Astrocyte (in vitro differentiated cells and primary cell): ENCODE measurements around the gene COQ10A. TPM values are rescaled to one million over a fixed set of nuclear protein-coding genes. Genes with fewer than 3 reads are reported as not detected.

ENCODE experiments used
- DNase-seq: peaks from one replicate; pipeline ENCODE4 v3.0.0-alpha.2; 2010; ENCODE audit warnings: low read depth
- FAIRE-seq: peaks from 2 replicates; lab custom pipeline; 2011; peaks lifted over from hg19 to GRCh38; lab: Jason Lieb, UNC
- H2AFZ ChIP-seq: 2 replicates; pipeline ENCODE4 v1.6.0; 2012; ENCODE audit warnings: low read depth, low read length, inconsistent platforms
- H3K27ac ChIP-seq: 2 replicates; pipeline ENCODE4 v1.5.1; 2011; ENCODE audit warnings: low read depth, low read length, inconsistent platforms
- H3K27me3 ChIP-seq: 2 replicates; pipeline ENCODE4 v1.6.0; 2011; ENCODE audit warnings: low read length, inconsistent platforms; ENCODE audit not compliant: insufficient read depth
- H3K36me3 ChIP-seq: 2 replicates; pipeline ENCODE4 v1.5.1; 2011; ENCODE audit warnings: low read length, inconsistent platforms; ENCODE audit not compliant: insufficient read depth
- H3K4me1 ChIP-seq: 2 replicates; pipeline ENCODE4 v1.5.1; 2011; ENCODE audit warnings: low read length, inconsistent platforms; ENCODE audit not compliant: insufficient read depth
- H3K4me2 ChIP-seq: 2 replicates; pipeline ENCODE4 v1.6.0; 2012; ENCODE audit warnings: low read length, inconsistent platforms
- H3K4me3 ChIP-seq: 2 replicates; pipeline ENCODE4 v1.5.1; 2011; ENCODE audit warnings: low read depth, mild to moderate bottlenecking, low read length, inconsistent platforms; ENCODE audit not compliant: insufficient read depth
- H3K79me2 ChIP-seq: 2 replicates; pipeline ENCODE4 v1.6.0; 2012; ENCODE audit warnings: mild to moderate bottlenecking, low read length, inconsistent platforms; ENCODE audit not compliant: insufficient read depth
- H3K9ac ChIP-seq: 2 replicates; pipeline ENCODE4 v1.6.0; 2012; ENCODE audit warnings: mild to moderate bottlenecking, low read length, inconsistent platforms
- H3K9me3 ChIP-seq: 2 replicates; pipeline ENCODE4 v1.5.1; 2012; ENCODE audit warnings: low read depth, mild to moderate bottlenecking, low read length, inconsistent platforms; ENCODE audit not compliant: insufficient read depth
- H4K20me1 ChIP-seq: 2 replicates; pipeline ENCODE4 v1.6.0; 2012; ENCODE audit warnings: low read length, inconsistent platforms; ENCODE audit not compliant: insufficient read depth
- H3K27ac Mint-ChIP-seq: one replicate; pipeline ENCODE4 v1.8.0; 2021; ENCODE audit warnings: mild to moderate bottlenecking, mixed read lengths; ENCODE audit not compliant: unreplicated experiment
- H3K27me3 Mint-ChIP-seq: one replicate; pipeline ENCODE4 v1.8.0; 2021; ENCODE audit warnings: low read depth, mixed read lengths; ENCODE audit not compliant: unreplicated experiment
- H3K36me3 Mint-ChIP-seq: one replicate; pipeline ENCODE4 v1.8.0; 2021; ENCODE audit warnings: low read depth, mixed read lengths; ENCODE audit not compliant: unreplicated experiment
- H3K4me1 Mint-ChIP-seq: one replicate; pipeline ENCODE4 v1.8.0; 2021; ENCODE audit warnings: low read depth, mixed read lengths; ENCODE audit not compliant: unreplicated experiment
- H3K4me3 Mint-ChIP-seq: one replicate; pipeline ENCODE4 v1.8.0; 2021; ENCODE audit warnings: mild to moderate bottlenecking, moderate library complexity, mixed read lengths; ENCODE audit not compliant: unreplicated experiment
- H3K9me3 Mint-ChIP-seq: one replicate; pipeline ENCODE4 v1.8.0; 2021; ENCODE audit warnings: mild to moderate bottlenecking, mixed read lengths; ENCODE audit not compliant: unreplicated experiment
- EZH2 ChIP-seq: IDR thresholded peaks from 2 replicates; pipeline ENCODE4 v1.6.1; 2012; ENCODE audit warnings: mild to moderate bottlenecking, low read length, inconsistent platforms; ENCODE audit not compliant: insufficient read depth
- total RNA-seq: library from RNA; stranded (reverse); gene quantifications from 2 replicates; pipeline ENCODE4 v1.2.1, GENCODE V29; 2021
- TF ChIP-seq, protein P1 (sequence below): IDR thresholded peaks from 2 replicates; pipeline ENCODE4 v1.5.1; 2011; ENCODE audit warnings: low read depth, mild to moderate bottlenecking, inconsistent platforms, low read length, moderate library complexity; ENCODE audit not compliant: insufficient read depth

Gene COQ10A
- total RNA-seq, 1 donor from 2014 or later: 9.3 TPM

DNA sequence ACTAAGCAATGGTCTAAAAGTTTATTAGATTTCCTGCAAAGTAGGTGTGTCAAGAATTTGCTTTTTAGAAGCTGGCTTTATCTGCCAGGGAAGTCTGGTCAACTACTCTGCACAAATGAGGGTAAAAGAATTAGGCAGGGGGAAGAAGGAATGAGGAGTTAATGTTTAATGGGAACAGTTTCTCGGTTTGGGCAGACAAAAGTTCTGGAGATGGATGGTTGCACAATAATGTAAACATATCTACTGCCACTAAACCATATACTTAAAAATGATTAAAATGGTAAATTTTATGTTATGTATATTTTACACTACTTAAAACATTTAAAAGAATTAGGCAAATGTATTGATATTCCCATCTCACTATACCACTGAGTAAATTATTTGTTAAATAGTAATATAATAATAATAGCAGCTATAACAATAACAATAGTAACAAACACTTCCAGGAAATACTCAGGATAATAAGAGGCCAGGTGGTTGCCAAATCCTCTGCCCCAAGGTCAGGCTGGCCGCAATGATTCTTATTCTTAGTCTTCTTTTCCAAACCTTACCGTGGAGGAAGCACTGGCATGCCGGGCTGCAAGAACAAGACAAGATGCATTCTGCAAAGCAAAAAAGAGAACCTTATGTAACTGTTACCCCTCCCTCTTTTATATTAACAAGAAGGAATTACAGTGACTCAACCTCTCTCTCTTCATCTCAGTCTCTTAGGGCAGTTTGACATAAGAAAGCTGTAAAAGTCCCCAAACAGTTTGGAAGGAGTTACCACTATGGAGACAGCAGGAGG, 19.5 kb downstream of the COQ10A start:
- Histone ChIP-seq H3K27ac (no peak overlapping the region), H3K9ac (no peak overlapping the region), H3K9me3 (no peaks in the 10 kb centered on the region), H4K20me1 (peaks cover 42% of the 10 kb centered on the region), H3K27me3 (no peaks in the 10 kb centered on the region), H3K79me2 (peaks cover 36% of the 10 kb centered on the region), H3K36me3 (peaks cover 47% of the 10 kb centered on the region), H3K4me1 (no peaks in the 10 kb centered on the region), H2AFZ (no peak overlapping the region), H3K4me3 (no peak overlapping the region), H3K4me2 (no peak overlapping the region)
- TF ChIP-seq, protein P1, sequence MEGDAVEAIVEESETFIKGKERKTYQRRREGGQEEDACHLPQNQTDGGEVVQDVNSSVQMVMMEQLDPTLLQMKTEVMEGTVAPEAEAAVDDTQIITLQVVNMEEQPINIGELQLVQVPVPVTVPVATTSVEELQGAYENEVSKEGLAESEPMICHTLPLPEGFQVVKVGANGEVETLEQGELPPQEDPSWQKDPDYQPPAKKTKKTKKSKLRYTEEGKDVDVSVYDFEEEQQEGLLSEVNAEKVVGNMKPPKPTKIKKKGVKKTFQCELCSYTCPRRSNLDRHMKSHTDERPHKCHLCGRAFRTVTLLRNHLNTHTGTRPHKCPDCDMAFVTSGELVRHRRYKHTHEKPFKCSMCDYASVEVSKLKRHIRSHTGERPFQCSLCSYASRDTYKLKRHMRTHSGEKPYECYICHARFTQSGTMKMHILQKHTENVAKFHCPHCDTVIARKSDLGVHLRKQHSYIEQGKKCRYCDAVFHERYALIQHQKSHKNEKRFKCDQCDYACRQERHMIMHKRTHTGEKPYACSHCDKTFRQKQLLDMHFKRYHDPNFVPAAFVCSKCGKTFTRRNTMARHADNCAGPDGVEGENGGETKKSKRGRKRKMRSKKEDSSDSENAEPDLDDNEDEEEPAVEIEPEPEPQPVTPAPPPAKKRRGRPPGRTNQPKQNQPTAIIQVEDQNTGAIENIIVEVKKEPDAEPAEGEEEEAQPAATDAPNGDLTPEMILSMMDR: no peak
- no peak for TF ChIP-seq EZH2
- Mint-ChIP-seq H3K4me1 (no peaks in the 10 kb centered on the region), H3K9me3 (no peaks in the 10 kb centered on the region), H3K4me3 (no peak overlapping the region), H3K27me3 (no peaks in the 10 kb centered on the region), H3K36me3 (peaks cover 13% of the 10 kb centered on the region), H3K27ac (no peak overlapping the region)
- FAIRE-seq (no peak), DNase-seq (no peak)

- DNase-seq: no peak
- no peak overlapping the region for H3K4me3 Mint-ChIP-seq
Measured at GRCh38 chr12:56288705-56289387, 22.1 kb downstream of the COQ10A start.

More at GRCh38 chr12:56288705-56289387, 22.1 kb downstream of the COQ10A start:
- no peak overlapping the region for H3K4me3 ChIP-seq
- peaks cover 60% of the 10 kb centered on the region for H3K79me2 ChIP-seq
- H3K9ac ChIP-seq: no peak overlapping the region
- H3K4me1 ChIP-seq: no peaks in the 10 kb centered on the region
- H4K20me1 ChIP-seq: peaks cover 61% of the 10 kb centered on the region
- Mint-ChIP-seq H3K27ac (no peak overlapping the region), H3K27me3 (no peaks in the 10 kb centered on the region), H3K4me1 (no peaks in the 10 kb centered on the region), H3K36me3 (peaks cover 4% of the 10 kb centered on the region), H3K9me3 (no peaks in the 10 kb centered on the region)
- H3K27ac ChIP-seq: no peak overlapping the region
- no peak overlapping the region for H2AFZ ChIP-seq
- no peak for TF ChIP-seq EZH2
- TF ChIP-seq, protein P1: no peak
- peaks cover 32% of the 10 kb centered on the region for H3K36me3 ChIP-seq
- H3K9me3 ChIP-seq: no peaks in the 10 kb centered on the region
- H3K4me2 ChIP-seq: no peak overlapping the region
- no peak for FAIRE-seq
- no peaks in the 10 kb centered on the region for H3K27me3 ChIP-seq
